H1 (cell line): ENCODE results near the gene S100A10. TPM values are rescaled to one million over a fixed set of nuclear protein-coding genes. Genes with fewer than 3 reads are reported as not detected.

ENCODE experiments used
- EZH2 ChIP-seq: fragments of 200-600 bp; sonication (generic); IDR thresholded peaks from 2 replicates; pipeline ENCODE4 v1.7.1; 2012; ENCODE audit warnings: low read depth, mild to moderate bottlenecking, moderate library complexity, low read length, inconsistent platforms; ENCODE audit not compliant: severe bottlenecking
- KDM1A ChIP-seq: fragments of 200-600, 300-600 bp; sonication (generic); IDR thresholded peaks from 2 replicates; pipeline ENCODE4 v1.7.1; 2016; ENCODE audit warnings: mild to moderate bottlenecking, low read length, borderline replicate concordance
- SUZ12 ChIP-seq: fragments of 200-600 bp; sonication (generic); IDR thresholded peaks from 2 replicates; pipeline ENCODE4 v1.6.1; 2012; ENCODE audit warnings: mild to moderate bottlenecking, inconsistent platforms, low read length, moderate library complexity, mixed read lengths
- TBP ChIP-seq: IDR thresholded peaks from 2 replicates; pipeline ENCODE4 v1.6.1; 2011; ENCODE audit warnings: low read depth, low read length, improper control_type of control experiment
- polyA plus RNA-seq, 7 experiments: library from polyadenylated mRNA; depleted of rRNA in 3 of 7; stranded (reverse) in 5 of 7; unstranded in 2 of 7; fragments of >200 nt in 5 of 7; fragments of 200-250 nt in 2 of 7; gene quantifications; 1 replicate in 5 of 7; 2 replicates in 1 of 7; 4 replicates in 1 of 7; pipeline versions ENCODE4 v1.2.1 to v1.2.3, GENCODE V29; 2011 to 2013; ENCODE audit warnings: missing spikeins in 2 of 7, mixed read lengths in 2 of 7
- total RNA-seq: library from RNA; stranded (reverse); fragmentation: NEBNext Ultra II Directional; extraction: Animal tissue kit (Norgen Biotek cat#: 25700); gene quantifications from 2 replicates; pipeline ENCODE4 v1.2.1, GENCODE V29; 2021
- TF ChIP-seq, protein P1 (sequence below): IDR thresholded peaks from 2 replicates; pipeline ENCODE4 v1.6.1; 2012; ENCODE audit warnings: low read length, inconsistent platforms

Gene S100A10
- total and polyA plus RNA-seq, 2 of the 8 experiments (the other 6 are each of a cell fraction or from before 2014, with no cell fraction given) = 23.9 to 231 TPM

DNA sequence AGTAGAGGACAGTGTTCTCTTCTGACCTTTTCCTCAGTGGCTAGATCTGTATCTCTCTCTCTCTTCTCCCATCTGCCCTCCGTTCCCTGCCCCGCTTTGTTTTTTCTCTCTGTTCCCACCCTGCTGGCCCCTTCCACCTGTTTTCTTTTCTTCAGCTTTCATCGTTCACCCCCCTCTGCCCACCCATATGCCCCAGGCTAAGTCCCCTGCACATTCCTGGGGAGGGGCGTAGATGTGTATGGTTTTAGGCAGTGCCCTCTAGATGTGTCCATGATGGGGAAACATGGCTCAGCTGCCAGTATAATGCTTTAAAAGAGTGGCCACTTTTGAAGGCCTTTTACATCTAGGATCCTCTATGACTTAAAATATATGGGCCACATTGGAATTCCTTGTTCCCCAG is 29.6 kb upstream of the S100A10 start (continued):
- TF ChIP-seq KDM1A (no peak), SUZ12 (no peak), TBP (no peak), EZH2 (no peak)
- TF ChIP-seq, protein P1, sequence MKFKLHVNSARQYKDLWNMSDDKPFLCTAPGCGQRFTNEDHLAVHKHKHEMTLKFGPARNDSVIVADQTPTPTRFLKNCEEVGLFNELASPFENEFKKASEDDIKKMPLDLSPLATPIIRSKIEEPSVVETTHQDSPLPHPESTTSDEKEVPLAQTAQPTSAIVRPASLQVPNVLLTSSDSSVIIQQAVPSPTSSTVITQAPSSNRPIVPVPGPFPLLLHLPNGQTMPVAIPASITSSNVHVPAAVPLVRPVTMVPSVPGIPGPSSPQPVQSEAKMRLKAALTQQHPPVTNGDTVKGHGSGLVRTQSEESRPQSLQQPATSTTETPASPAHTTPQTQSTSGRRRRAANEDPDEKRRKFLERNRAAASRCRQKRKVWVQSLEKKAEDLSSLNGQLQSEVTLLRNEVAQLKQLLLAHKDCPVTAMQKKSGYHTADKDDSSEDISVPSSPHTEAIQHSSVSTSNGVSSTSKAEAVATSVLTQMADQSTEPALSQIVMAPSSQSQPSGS = no peak
- TF ChIP-seq, all 59 proteins: peak for 0
